ENCODE measurements around the gene RGSL1. TPM values are rescaled to one million over a fixed set of nuclear protein-coding genes. Genes with fewer than 3 reads are reported as not detected.

RGSL1 gene
- polyA plus RNA-seq, 1 donor from 2014 or later, result not detected

DNA sequence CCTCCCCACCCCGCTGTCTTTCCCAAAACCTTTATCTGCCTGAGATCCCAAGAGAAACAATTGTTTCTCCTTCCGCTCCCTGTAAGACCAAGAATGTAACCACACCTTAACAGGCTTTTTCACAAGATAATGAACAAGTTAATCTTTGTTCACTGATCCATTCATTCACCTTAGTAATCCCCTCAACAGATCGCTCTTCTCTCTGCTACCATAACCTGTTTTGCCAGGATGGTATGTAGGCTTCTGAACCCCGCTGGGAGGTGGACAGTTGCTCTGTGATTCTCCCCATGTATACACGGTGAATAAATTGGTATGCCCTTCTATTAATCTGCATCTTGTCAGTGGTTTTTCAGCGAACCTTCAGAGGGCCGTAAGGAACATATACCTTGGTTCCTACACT lies 18.7 kb upstream of the RGSL1 start:
- H2AFZ ChIP-seq (ENCODE audit: low read depth, low read length), result no peak overlapping the region
- no peak overlapping the region for H3K4me3 ChIP-seq (ENCODE audit: low read length)
- no peaks in the 10 kb centered on the region for H3K36me3 ChIP-seq (ENCODE audit: insufficient read depth, low read length)
- TF ChIP-seq CTCF (IDR thresholded peaks at IDR 0.05; ENCODE audit: poor library complexity, severe bottlenecking) (no peak), SMC3 (conservative IDR thresholded peaks at IDR 0.05; ENCODE audit: poor library complexity) (no peak), EZH2 (IDR thresholded peaks at IDR 0.05; ENCODE audit: borderline replicate concordance, insufficient read depth, low read length, poor library complexity, severe bottlenecking) (no peak), REST (IDR thresholded peaks at IDR 0.05; ENCODE audit: borderline replicate concordance) (no peak), POLR2AphosphoS5 (IDR thresholded peaks at IDR 0.05) (no peak)
- no peaks in the 10 kb centered on the region for H3K9me2 ChIP-seq (ENCODE audit: insufficient read depth, low read length)
- H3K79me2 ChIP-seq (replicated peaks; ENCODE audit: insufficient read depth, low read length), result no peaks in the 10 kb centered on the region
- H3K27ac ChIP-seq (ENCODE audit: low read length), result no peak overlapping the region
- H3K27me3 ChIP-seq (ENCODE audit: insufficient read depth, low read depth, low read length), result no peaks in the 10 kb centered on the region
- H3K9ac ChIP-seq (ENCODE audit: low read length), result no peak overlapping the region
- H4K20me1 ChIP-seq (ENCODE audit: insufficient read depth), result no peaks in the 10 kb centered on the region
- H3F3A ChIP-seq (ENCODE audit: insufficient read depth, low read length, poor library complexity, severe bottlenecking), result no peaks in the 10 kb centered on the region
- H3K9me3 ChIP-seq (ENCODE audit: low read length), result no peaks in the 10 kb centered on the region
- no peak overlapping the region for H3K4me2 ChIP-seq (ENCODE audit: low read length)

DNA sequence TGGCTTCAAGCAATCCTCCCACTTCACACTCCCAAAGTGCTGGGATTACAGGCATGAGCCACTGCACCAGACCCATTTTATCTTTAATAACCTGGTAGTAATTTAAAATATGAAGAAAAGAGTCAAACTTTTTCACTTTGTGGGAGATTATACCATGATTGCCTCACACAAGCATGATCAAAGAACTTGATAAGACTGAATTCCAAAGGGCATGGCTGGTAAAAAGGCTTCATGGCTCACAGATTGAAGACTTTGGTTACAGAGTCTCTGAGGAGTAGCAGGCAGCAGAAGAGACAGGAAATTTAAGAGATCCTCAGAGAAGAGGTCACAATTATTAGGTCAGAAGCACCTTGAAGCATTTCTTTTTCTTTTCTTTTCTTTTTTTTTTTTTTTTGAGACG lies 16.4 kb upstream of the RGSL1 start:
- Histone ChIP-seq H3K79me2 (replicated peaks; ENCODE audit: insufficient read depth, low read length) (no peaks in the 10 kb centered on the region), H3K27me3 (ENCODE audit: insufficient read depth, low read depth, low read length) (no peaks in the 10 kb centered on the region), H4K20me1 (ENCODE audit: insufficient read depth) (no peaks in the 10 kb centered on the region), H2AFZ (ENCODE audit: low read depth, low read length) (no peak overlapping the region), H3K27ac (ENCODE audit: low read length) (no peak overlapping the region), H3K9ac (ENCODE audit: low read length) (no peak overlapping the region), H3K9me2 (ENCODE audit: insufficient read depth, low read length) (no peaks in the 10 kb centered on the region), H3F3A (ENCODE audit: insufficient read depth, low read length, poor library complexity, severe bottlenecking) (no peaks in the 10 kb centered on the region), H3K4me2 (ENCODE audit: low read length) (no peak overlapping the region), H3K36me3 (ENCODE audit: insufficient read depth, low read length) (no peaks in the 10 kb centered on the region), H3K4me3 (ENCODE audit: low read length) (no peak overlapping the region), H3K9me3 (ENCODE audit: low read length) (peaks cover 3% of the 10 kb centered on the region)
- TF ChIP-seq EZH2 (IDR thresholded peaks at IDR 0.05; ENCODE audit: borderline replicate concordance, insufficient read depth, low read length, poor library complexity, severe bottlenecking), result no peak
- TF ChIP-seq MXI1 (conservative IDR thresholded peaks at IDR 0.05; ENCODE audit: poor library complexity, severe bottlenecking), result no peak
- no peak for TF ChIP-seq REST (IDR thresholded peaks at IDR 0.05; ENCODE audit: borderline replicate concordance)
- TF ChIP-seq TAF1 (IDR thresholded peaks at IDR 0.05; ENCODE audit: low read depth), result no peak
- TF ChIP-seq RAD21 (conservative IDR thresholded peaks at IDR 0.05), result no peak
- TF ChIP-seq SMC3 (conservative IDR thresholded peaks at IDR 0.05; ENCODE audit: poor library complexity), result no peak

Data from neural cell (in vitro differentiated cells).